ENCODE data around the gene CST11.

CST11 gene

DNA sequence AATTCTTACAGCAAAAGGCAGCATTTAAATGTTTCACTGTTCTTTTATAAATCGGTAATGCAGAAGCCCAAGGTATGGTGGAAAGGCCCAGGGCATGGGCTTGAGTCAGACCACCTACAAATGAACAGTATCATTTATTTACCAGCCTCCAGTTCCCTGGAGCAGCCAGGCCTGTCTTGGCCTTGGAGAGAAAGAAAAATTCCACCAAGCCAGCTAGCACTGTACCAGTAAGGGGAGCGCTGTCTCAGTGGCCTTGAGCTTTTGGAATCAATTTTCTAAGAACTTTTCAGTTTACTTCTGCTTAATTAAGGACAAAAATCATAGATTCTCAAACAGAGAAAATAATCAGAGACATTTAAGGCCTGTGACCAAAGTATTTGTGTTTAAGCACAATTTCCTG lies 43.7 kb downstream of the CST11 start:
- Histone ChIP-seq H3K9me3 (ENCODE audit: control insufficient read depth, insufficient read depth, low read depth, low read length) (no peaks in the 10 kb centered on the region), H3K27ac (ENCODE audit: extremely low read depth, low read depth, low read length) (no peak overlapping the region), H3K4me3 (ENCODE audit: low read depth, low read length) (no peak overlapping the region), H3K4me1 (ENCODE audit: control insufficient read depth, insufficient read depth, low read length) (peaks cover 17% of the 10 kb centered on the region), H3K36me3 (ENCODE audit: control insufficient read depth in 2 of 2, insufficient read depth in 1 of 2, low read length in 2 of 2) (peaks cover 0 to 3% of the 10 kb centered on the region in 2 experiments; a peak in 2 of 3 replicates)
- TF ChIP-seq ZNF366 (tag by site-specific recombination; conservative IDR thresholded peaks at IDR 0.05), result no peak
- no peak for TF ChIP-seq ZNF776 (tag by site-specific recombination; IDR thresholded peaks at IDR 0.05; ENCODE audit: borderline replicate concordance)
- no peak for TF ChIP-seq ZNF600 (tag by site-specific recombination; IDR thresholded peaks at IDR 0.05)
- TF ChIP-seq ZBTB48 (tag by site-specific recombination; IDR thresholded peaks at IDR 0.05), result no peak
- no peak for TF ChIP-seq ZNF621 (tag by site-specific recombination; IDR thresholded peaks at IDR 0.05)
- no peak for TF ChIP-seq ZBTB21 (tag by site-specific recombination; IDR thresholded peaks at IDR 0.05)
- no peak for TF ChIP-seq KLF1 (tag by site-specific recombination; IDR thresholded peaks at IDR 0.05)
- TF ChIP-seq MZF1 (tag by site-specific recombination; IDR thresholded peaks at IDR 0.05; ENCODE audit: borderline replicate concordance), result no peak
- TF ChIP-seq ZNF423 (tag by site-specific recombination; IDR thresholded peaks at IDR 0.05), result no peak
- TF ChIP-seq, protein P1, sequence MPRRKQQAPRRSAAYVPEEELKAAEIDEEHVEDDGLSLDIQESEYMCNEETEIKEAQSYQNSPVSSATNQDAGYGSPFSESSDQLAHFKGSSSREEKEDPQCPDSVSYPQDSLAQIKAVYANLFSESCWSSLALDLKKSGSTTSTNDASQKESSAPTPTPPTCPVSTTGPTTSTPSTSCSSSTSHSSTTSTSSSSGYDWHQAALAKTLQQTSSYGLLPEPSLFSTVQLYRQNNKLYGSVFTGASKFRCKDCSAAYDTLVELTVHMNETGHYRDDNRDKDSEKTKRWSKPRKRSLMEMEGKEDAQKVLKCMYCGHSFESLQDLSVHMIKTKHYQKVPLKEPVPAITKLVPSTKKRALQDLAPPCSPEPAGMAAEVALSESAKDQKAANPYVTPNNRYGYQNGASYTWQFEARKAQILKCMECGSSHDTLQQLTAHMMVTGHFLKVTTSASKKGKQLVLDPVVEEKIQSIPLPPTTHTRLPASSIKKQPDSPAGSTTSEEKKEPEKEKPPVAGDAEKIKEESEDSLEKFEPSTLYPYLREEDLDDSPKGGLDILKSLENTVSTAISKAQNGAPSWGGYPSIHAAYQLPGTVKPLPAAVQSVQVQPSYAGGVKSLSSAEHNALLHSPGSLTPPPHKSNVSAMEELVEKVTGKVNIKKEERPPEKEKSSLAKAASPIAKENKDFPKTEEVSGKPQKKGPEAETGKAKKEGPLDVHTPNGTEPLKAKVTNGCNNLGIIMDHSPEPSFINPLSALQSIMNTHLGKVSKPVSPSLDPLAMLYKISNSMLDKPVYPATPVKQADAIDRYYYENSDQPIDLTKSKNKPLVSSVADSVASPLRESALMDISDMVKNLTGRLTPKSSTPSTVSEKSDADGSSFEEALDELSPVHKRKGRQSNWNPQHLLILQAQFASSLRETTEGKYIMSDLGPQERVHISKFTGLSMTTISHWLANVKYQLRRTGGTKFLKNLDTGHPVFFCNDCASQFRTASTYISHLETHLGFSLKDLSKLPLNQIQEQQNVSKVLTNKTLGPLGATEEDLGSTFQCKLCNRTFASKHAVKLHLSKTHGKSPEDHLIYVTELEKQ (tag by site-specific recombination; IDR thresholded peaks at IDR 0.05; ENCODE audit: borderline replicate concordance), result no peak
- no peak for TF ChIP-seq ZNF169 (tag by site-specific recombination; IDR thresholded peaks at IDR 0.05)
- no peak for TF ChIP-seq BCL11A (tag by site-specific recombination; IDR thresholded peaks at IDR 0.05; ENCODE audit: low read depth)
- TF ChIP-seq ZNF660 (tag by site-specific recombination; IDR thresholded peaks at IDR 0.05), result no peak
- TF ChIP-seq, protein P2, sequence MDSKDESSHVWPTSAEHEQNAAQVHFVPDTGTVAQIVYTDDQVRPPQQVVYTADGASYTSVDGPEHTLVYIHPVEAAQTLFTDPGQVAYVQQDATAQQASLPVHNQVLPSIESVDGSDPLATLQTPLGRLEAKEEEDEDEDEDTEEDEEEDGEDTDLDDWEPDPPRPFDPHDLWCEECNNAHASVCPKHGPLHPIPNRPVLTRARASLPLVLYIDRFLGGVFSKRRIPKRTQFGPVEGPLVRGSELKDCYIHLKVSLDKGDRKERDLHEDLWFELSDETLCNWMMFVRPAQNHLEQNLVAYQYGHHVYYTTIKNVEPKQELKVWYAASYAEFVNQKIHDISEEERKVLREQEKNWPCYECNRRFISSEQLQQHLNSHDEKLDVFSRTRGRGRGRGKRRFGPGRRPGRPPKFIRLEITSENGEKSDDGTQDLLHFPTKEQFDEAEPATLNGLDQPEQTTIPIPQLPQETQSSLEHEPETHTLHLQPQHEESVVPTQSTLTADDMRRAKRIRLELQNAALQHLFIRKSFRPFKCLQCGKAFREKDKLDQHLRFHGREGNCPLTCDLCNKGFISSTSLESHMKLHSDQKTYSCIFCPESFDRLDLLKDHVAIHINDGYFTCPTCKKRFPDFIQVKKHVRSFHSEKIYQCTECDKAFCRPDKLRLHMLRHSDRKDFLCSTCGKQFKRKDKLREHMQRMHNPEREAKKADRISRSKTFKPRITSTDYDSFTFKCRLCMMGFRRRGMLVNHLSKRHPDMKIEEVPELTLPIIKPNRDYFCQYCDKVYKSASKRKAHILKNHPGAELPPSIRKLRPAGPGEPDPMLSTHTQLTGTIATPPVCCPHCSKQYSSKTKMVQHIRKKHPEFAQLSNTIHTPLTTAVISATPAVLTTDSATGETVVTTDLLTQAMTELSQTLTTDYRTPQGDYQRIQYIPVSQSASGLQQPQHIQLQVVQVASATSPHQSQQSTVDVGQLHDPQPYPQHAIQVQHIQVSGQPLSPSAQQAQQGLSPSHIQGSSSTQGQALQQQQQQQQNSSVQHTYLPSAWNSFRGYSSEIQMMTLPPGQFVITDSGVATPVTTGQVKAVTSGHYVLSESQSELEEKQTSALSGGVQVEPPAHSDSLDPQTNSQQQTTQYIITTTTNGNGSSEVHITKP (tag by site-specific recombination; IDR thresholded peaks at IDR 0.05), result no peak
- ChIA-PET CTCF (interaction anchor here (0.6 to 0.9 kb wide), 3 partner anchors 31 to 259 kb away, joined by 3 to 4 read pairs (median 3); no protein-coding TSS in a partner anchor), POLR2A (interaction anchor here (1.0 kb wide), 1 partner anchor 12 kb away, joined by 3 read pairs; the partner anchor contains the start of gene NAPB)

DNA sequence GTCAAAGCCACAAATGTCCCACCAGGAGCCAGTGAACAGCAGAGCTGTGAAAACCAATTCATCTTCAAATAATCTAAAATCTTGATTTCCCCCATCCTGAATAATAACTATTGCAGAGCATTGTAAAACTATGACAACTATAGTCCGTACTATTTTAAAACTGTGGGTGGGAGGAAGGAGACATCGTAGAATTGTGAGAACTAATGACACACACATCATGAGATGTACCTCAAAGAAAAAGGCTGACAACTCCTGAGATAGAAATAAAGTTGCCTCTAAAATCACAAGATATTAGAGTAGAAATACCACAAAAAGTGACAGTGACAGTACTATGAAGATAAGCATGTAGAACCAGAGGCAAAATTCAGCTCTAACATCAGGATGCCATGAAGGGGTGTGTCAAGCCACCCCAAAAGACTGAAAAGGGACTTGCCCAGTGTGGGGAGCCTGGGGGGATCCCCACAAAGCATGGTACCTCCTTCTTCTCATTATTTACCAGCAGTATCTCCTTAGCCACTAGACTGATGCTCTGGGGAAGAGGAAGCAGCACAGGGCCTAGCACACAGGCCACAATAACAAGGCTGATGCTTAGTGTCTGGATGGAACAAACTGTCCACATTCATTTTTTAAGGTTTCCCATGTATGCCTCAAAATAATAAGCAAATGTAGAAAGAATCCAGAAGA lies 44.8 kb downstream of the CST11 start:
- H3K4me1 ChIP-seq (ENCODE audit: control insufficient read depth, insufficient read depth, low read length), result peaks cover 17% of the 10 kb centered on the region
- no peak overlapping the region for H3K27ac ChIP-seq (ENCODE audit: extremely low read depth, low read depth, low read length)
- H3K4me3 ChIP-seq (ENCODE audit: low read depth, low read length), result no peak overlapping the region
- POLR2A ChIA-PET, result no interaction called here
- H3K9me3 ChIP-seq (ENCODE audit: control insufficient read depth, insufficient read depth, low read depth, low read length), result no peaks in the 10 kb centered on the region
- peaks cover 0 to 3% of the 10 kb centered on the region in 2 experiments; a peak in 2 of 3 replicates for H3K36me3 ChIP-seq (ENCODE audit: control insufficient read depth in 2 of 2, insufficient read depth in 1 of 2, low read length in 2 of 2)
- CTCF ChIA-PET, result no interaction called here
- no peak for TF ChIP-seq ZBTB7A (tag by site-specific recombination; IDR thresholded peaks at IDR 0.05; ENCODE audit: low read depth)
- TF ChIP-seq ZNF600 (tag by site-specific recombination; IDR thresholded peaks at IDR 0.05), result no peak
- no peak for TF ChIP-seq ZBTB20 (tag by site-specific recombination; IDR thresholded peaks at IDR 0.05)
- no peak for TF ChIP-seq YY1 (tag by site-specific recombination; IDR thresholded peaks at IDR 0.05)
- TF ChIP-seq ZNF433 (tag by site-specific recombination; IDR thresholded peaks at IDR 0.05; ENCODE audit: low read depth), result no peak
- TF ChIP-seq, protein P1 (tag by site-specific recombination; IDR thresholded peaks at IDR 0.05; ENCODE audit: borderline replicate concordance), result no peak
- TF ChIP-seq, protein P3, sequence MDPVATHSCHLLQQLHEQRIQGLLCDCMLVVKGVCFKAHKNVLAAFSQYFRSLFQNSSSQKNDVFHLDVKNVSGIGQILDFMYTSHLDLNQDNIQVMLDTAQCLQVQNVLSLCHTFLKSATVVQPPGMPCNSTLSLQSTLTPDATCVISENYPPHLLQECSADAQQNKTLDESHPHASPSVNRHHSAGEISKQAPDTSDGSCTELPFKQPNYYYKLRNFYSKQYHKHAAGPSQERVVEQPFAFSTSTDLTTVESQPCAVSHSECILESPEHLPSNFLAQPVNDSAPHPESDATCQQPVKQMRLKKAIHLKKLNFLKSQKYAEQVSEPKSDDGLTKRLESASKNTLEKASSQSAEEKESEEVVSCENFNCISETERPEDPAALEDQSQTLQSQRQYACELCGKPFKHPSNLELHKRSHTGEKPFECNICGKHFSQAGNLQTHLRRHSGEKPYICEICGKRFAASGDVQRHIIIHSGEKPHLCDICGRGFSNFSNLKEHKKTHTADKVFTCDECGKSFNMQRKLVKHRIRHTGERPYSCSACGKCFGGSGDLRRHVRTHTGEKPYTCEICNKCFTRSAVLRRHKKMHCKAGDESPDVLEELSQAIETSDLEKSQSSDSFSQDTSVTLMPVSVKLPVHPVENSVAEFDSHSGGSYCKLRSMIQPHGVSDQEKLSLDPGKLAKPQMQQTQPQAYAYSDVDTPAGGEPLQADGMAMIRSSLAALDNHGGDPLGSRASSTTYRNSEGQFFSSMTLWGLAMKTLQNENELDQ (tag by site-specific recombination; IDR thresholded peaks at IDR 0.05; ENCODE audit: low read depth), result no peak
- no peak for TF ChIP-seq ZNF658 (tag by site-specific recombination; IDR thresholded peaks at IDR 0.05)
- no peak for TF ChIP-seq ZFP37 (tag by site-specific recombination; IDR thresholded peaks at IDR 0.05)
- TF ChIP-seq ZNF174 (tag by site-specific recombination; IDR thresholded peaks at IDR 0.05), result no peak

All from HEK293 (cell line).